AG20443 (cell line): ENCODE data around the gene GBP5.
A peak's percentile ranks its signal among the peaks of the same experiment; 100 is the strongest.
"Not testable (repeated sequence)": the region's sequence is repeated elsewhere in the genome, so short reads cannot be mapped to it uniquely, and the experiment has no call there.

Experiments used
- DNase-seq: peaks from one replicate; pipeline ENCODE4 v3.0.0; 2012; ENCODE audit warnings: low spot score, mixed read lengths

Gene GBP5, protein sequence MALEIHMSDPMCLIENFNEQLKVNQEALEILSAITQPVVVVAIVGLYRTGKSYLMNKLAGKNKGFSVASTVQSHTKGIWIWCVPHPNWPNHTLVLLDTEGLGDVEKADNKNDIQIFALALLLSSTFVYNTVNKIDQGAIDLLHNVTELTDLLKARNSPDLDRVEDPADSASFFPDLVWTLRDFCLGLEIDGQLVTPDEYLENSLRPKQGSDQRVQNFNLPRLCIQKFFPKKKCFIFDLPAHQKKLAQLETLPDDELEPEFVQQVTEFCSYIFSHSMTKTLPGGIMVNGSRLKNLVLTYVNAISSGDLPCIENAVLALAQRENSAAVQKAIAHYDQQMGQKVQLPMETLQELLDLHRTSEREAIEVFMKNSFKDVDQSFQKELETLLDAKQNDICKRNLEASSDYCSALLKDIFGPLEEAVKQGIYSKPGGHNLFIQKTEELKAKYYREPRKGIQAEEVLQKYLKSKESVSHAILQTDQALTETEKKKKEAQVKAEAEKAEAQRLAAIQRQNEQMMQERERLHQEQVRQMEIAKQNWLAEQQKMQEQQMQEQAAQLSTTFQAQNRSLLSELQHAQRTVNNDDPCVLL

DNA sequence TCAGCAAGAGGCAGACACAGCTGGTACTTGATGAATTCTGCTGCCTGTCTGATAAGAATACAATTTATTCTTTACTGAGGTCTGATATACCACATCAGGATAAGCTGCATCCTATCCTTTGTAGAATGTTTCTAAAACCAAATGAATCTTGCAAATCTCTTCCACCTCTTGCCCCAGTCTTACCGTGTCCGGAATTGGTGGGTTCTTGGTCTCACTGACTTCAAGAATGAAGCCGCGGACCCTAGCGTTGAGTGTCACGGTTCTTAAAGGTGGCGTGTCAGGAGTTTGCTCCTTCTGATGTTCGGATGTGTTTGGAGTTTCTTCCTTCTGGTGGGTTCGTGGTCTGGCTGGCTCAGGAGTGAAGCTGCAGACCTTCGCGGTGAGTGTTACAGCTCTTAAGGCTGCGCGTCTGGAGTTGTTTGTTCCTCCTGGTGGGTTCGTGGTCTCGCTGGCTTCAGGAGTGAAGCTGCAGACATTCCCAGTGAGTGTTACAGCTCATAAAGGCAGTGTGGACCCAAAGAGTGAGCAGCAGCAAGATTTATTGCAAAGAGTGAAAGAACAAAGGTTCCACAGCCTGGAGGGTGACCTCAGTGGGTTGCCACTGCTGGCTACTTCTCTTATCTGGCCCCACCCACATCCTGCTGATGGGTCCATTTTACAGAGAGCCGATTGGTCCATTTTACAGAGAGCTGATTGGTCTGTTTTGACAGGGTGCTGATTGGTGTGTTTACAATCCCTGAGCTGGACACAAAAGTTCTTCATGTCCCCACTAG, at the start of gene GBP5:
Gene GBP5 (minus strand): TSS at position 592 of the 773 bp plus-strand sequence. CDS start 3,305 bp downstream, outside the sequence.
- not testable (repeated sequence) for DNase-seq

DNA sequence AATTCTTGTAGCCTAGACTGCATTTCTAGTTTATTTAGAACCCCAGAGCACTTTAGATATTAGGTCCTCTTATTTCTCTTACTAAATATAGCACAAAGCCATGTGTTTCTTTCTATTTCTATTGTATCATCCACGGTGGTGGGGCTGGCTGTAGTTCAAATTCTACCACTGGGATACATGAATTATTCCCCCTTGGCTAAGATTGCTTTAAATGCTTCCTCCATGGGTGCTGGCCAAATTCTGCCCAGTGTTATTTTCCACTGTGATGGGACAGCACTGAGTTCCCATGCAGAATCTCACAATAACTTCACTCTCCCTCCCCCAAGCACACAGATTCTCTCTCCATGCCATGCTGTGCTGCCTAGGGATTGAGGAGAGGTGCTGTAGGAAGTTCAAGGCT, 49.7 kb upstream of the GBP5 start:
- no peak for DNase-seq

DNA sequence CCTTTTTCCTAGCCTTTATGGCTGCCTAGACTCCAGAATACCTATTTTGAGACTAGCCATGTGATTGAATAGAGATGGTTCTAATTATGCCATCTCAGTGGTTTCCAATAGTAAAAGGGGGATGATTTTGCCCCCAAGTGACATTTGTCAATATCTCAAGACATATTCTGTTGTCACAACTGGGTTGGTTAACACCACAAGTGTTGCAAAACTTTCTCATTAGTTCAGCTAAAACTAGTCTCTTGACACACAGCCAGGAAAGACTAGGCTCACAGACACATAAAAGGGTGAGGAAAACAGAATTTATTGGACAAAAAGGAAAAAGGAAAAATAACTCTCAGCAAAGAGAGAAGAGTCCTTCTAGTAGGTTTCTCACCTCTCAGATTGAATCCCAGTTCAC, 39.9 kb upstream of the GBP5 start:
- no peak for DNase-seq

DNA sequence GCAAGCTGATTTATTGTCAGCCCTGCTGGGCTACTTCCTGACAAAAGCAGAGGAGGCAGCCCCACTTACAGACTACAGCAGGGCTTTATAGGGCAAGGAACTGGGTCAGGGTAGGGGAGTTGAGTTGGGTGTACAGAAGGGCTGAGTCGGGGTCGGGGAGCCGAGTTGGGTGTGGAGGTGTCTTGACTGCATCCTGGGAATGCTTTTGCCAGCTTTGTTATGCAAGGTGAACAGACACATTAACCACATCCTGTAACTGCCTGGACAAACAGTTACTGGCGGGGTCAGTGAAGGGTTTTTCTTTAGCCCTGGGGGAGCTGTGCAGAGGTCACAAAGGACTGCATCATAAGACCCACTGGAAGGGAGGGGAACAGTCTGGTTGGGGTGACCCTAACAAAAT, 39.1 kb upstream of the GBP5 start:
- DNase-seq = no peak

DNA sequence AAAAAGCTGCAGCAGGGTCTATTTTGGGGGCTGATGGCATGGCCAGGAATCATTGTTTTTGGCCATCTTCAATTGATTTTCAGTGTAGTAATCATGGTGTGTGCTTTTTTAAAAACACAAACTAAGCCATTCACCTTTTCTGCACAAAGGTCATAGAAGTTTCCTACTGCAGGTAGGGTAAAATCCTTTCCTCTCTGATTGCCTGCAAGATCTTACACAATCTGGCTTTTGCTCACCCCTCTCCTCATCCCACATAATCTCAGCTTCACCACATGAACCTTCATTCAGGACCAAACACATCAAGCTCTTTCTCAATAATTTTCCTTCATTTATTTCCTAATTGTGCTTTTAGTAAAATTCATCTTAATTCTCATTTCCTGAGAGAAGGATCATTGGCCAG, 38.3 kb upstream of the GBP5 start:
- DNase-seq = no peak

DNA sequence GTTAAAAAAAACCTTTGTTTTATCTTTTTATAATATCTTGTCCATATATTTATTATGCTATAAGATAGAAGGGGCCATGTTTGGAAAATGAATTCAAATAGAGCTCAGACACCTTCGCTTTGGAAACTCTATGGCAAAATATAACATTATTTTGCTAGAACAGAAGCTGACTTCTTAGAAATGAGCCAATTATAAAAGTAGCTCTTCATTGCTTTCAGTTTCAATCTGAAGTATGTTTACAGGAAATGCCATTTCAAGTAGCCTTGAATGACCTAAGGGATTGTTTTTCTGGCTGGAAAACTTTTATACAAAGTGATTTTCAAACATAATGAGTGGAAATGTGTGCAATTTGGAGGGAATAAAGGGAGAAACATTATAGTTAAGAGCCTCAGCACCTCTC, 37.8 kb upstream of the GBP5 start:
- DNase-seq = peak; percentile 20

DNA sequence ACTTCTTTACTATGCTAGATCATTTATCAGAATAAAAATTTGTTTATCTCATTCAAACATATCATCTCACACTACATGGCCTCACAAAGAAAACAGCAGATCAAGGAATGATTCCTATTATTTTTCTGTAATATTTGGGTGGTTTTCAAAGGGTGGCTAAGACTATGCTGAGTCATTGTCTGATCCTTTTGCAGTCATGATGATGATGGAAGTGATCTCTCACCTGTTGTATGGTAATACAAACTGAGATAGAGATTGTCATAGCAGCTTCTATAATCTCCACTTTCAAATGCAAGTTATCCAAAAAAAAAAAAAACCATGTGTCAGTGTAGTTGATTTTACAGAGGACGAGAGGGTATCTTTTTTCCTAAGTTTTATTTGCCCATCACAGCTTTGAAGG, 37.2 kb upstream of the GBP5 start:
- no peak for DNase-seq

DNA sequence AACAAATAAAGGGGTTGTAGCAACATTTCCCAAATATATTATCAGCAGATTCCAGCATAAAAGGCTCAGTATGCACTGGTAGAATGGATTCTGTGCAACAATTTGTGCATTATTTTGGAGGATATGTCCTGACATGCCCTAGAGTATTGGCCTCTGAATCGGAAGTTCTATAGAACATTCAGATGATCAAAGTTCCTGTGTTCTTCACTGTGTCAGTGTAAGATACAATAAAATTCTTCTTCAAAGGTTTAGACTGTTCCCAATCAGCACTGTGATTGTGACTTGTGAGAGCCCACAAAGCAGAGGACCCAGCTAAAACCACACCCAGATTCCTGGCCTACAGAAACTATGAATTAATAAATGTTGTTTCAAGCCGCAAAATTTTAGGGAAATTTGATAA, 33.6 kb upstream of the GBP5 start:
- DNase-seq = no peak

DNA sequence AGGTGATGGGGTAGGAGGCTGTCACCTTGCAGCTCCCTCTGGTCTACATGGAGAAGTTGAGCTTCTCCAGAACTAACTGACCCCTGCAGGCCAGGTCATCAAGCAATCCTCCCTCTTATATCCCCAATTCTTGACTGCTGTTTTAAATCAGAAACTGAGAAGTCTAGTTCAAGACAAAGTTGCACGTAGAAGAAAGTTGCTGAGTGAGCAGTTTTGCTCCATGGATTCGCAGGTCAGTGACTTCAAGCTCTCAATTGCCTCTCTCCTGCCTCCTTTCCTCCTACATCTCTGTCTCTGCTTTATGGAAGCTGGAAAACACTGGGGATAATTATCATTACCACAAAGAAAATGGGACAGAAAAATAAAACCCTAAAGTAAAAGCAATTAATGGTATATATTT, 32.8 kb upstream of the GBP5 start:
- no peak for DNase-seq

DNA sequence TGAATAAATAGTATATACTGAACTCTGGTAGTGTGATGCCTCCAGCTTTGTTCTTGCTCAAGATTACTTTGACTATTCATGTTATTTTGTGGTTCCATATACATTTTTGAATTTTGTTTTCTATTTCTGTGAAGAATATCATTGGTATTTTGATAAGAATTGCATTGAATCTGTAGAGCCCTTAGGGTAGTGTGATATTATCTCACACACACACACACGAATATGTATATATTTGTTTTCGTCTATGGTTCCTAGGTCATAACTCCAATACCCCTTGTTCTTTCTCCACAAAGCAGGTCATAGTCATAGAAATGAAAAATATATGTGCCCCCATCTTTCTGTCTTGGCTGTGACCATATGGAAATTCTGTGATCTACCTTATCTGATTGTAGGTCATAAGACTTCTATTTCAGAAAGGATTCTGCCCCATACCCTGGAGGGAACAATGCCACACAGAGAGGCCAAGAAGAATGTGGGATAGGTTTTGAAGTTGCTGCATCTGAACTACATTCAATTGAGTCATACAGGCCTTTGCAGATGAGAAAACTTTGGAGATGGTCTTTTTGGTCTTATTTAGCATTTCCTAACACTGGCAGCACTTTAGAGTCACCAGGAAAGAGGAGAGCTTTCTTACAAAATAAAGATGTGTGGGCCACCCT, 32.0 kb upstream of the GBP5 start:
- DNase-seq = no peak

DNA sequence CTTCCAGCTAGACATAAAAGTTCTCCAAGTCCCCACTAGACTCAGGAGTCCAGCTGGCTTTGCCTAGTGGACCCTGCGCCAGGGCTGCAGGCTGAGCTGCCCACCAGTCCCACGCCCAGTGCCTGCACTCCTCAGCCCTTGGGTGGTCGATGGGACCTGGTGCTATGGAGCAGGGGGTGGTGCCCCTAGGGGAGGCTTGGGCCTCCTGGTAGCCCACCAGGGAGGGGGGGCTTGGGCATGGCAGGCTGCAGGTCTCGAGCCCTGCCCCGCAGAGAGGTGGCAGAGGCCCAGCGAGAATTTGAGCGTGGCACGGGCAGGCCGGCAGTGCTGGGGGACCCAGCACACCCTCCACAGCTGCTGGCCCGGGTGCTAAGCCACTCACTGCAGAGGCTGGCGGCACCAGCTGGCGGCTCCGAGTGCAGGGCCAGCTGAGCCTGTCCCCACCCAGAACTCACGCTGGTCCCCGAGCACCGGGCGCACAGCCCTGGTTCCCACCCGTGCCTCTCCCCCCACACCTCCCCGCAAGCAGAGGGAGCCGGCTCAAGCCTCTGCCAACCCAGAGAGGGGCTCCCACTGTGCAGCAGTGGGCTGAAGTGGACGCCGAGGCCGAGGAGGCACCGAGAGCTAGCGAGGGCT, 30.2 kb upstream of the GBP5 start:
- DNase-seq = no peak

DNA sequence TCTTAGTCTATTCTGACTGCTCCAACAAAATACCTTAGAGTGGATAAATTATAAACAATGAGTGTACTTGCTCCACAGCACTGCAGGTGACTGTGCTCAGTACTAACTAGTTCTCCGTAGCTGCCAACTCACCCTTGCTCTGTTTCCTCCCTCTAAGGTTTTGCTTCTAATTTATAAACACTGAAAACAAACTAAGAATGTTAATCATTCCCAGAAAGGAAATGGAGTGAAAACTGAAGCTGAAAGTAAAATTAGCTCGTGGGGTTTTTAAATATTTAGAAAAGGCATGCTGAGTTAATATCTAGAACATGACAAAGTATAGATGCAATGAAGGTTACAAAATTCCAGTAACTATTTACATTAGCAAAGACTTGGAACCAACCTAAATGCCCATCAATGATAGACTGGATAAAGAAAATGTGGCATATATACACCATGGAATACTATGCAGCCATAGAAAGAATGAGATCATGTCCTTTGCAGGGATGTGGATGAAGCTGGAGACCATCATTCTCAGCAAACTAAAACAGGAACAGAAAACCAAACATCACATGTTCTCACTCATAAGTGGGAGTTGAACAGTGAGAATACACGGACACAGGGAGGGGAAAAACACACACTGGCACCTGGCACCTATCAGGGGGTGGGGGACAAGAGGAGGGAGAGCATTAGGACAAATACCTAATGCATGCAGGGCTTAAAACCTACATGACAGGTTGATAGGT, 27.2 kb upstream of the GBP5 start:
- DNase-seq = not testable (repeated sequence)

DNA sequence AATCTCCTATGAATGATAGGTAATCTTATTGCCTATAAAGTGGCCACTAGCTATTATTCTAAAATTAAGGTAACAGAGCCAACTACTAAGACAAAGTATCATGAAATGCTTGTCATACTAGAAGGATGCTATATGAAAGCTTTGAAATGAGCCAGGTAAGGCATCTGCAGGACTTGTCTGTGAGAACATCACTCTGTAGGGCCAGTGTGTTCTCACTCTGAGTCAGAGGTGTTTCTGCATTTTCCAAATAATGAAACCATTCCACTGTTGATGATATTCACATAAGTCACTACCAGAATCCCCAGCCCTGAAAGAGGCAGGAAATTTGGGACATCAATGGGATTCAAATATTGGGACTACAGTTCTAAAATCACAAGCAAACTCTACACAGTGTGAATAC, 25.8 kb upstream of the GBP5 start:
- no peak for DNase-seq

DNA sequence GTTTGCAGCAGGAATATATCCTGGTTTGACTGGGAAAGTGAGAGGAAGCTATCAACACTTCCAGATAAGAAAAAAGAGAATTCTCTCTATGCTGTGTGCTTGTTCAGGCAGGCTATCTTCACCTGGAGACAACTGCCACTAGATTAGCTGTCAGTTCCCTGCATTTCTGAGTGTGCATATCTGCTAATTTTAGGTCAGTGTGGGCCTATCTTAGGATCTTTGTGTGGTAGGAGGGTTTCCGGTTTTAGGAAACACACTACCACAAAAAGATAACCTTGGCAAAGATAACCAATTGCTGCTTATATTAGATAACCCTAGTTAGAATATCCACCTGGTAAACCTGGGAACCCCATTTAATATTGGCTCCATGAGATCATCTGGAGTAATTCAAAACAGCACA, 22.5 kb upstream of the GBP5 start:
- no peak for DNase-seq

DNA sequence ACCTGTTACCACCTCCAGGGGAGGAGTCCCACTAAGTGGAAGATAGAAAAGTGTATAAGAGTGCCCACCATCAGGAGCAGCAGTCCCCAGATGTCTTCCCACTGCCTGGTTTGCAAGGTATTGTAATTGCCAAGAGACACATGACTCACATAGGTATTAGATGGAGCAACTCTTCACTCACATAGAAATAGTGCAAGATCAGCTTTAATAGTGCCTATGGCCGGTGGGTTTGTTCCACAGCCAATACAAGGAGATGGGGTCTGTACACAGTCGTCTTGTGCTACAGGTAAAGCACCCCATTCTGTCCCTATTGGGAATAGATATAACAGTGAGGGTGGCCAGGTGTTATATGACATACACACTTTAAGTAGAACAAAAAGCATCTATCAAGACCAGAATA, 18.6 kb upstream of the GBP5 start:
- DNase-seq = no peak

DNA sequence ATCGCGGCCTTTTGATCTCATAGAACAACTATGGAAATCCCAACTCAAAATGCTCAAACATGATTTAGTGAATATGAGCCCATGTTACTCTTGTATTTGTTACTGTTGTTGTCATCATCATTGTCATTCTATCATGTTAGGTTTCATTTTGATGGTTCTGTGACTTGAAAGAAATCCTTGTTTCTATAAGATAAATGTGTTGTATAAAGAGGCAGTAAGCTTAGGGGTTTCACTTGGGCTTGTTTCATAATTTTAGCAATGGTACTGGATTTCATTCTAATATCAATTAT, 15.3 kb upstream of the GBP5 start:
- no peak for DNase-seq

DNA sequence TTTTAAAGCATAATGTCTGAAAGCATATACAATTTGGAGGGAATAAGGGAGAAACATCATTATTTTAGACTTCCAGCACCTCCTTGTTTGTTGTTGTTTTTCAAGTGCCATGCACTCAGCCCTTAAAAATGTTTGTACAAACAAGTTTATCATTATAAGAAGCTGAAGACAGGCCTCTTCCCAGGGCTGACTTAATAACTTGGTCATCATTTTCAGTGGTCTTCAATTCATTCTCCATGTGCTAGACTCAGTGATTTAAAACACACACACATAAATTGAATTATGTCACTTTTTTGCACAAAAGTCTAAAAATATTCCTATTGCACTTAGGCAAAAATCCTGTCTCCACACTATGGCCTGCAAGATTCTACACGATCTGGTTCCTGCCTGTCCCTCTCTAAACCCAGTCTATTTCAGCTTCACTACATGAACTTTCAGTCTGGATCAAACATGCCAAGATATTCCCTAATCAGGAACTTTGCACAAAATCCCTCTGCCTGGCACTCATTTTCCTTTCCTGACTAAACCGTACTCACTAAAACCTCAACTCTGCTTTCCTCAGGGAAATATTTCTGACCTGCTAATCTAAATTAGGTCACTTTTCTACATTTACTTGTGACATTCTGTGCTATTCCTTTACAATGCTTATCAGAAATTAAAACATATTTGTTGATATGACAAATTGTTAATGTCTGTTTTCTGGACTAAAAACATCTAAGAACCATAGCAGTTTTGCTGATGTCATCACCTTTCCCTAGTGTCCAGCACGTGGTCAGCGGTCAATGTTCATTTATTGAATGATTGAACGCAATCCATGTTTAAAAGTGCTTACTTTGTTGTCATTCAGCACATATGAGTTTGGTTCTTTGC, 14.8 kb upstream of the GBP5 start:
- no peak for DNase-seq

DNA sequence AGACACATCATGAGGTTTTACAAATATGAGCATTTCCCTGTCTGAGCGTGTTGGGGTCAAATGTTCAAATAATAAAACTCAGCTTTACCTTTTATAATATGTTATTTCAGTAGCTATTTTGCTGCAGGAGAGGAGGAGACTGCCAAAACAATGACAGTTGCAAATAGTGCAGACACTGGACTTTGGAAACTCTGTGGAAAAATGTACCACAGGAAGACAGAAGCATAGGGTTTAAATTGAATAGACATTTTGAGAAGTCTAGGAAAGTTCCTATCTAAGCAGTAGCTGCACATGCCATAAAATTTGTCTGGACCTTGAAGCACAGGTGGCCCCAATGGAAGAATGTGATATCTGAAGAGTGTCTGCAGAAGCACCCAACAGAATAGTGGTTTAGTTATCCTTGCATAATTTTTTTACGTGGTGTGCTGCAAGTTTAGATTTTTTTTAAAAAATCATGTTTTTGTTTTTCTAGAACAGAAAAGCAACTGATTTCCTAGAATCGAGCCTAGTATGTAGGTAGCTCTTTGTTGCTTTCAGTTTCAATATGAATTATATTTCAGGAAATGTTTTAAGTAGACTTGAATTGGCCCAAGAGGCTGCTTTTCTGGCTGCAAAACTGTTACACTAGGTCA, 14.0 kb upstream of the GBP5 start:
- no peak for DNase-seq

DNA sequence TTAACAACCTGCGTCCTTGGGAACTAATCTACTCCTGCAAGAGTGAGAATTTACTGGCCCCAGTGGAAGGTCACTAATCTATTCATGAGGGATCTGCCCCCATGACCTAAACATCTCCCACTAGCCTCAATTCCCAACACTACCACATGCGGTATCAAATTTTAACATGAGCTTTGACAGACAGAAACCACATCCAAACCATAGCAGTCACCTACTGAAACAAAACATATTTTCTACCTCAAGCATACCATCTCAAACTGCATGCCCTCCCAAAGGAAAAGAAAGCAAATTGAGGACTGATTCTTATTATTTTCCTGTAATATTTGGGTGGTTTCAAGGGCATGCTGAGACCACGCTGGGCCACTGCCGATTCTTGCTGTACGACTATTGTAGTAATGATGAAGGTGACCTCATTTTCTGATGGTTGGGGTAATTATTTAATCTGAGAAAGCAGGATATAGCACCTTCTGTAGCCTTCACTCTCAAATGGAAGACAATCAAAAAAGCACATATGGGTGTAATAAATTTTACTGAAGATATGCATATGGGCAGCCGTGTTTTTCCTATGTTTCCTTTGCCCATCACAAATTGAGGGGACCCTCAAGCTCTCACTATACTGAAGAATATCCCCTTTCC, 13.2 kb upstream of the GBP5 start:
- DNase-seq = no peak
